ENCODE data around the gene PDE2A. TPM values are rescaled to one million over a fixed set of nuclear protein-coding genes. Genes with fewer than 3 reads are reported as not detected.

Gene PDE2A
- total RNA-seq, 1 donor from 2014 or later, result 0.82 TPM

- Histone ChIP-seq H3K9me3 (ENCODE audit: insufficient read depth, low read depth, low read length) (no peaks in the 10 kb centered on the region), H2AFZ (ENCODE audit: low read depth, low read length) (no peak overlapping the region), H3K4me2 (ENCODE audit: low read length) (no peak overlapping the region), H3K27me3 (ENCODE audit: insufficient read depth, low read length) (no peaks in the 10 kb centered on the region), H3K27ac (ENCODE audit: low read depth, low read length) (no peak overlapping the region), H4K20me1 (ENCODE audit: insufficient read depth, low read length) (peaks cover 51% of the 10 kb centered on the region), H3K79me2 (ENCODE audit: insufficient read depth, low read length) (no peaks in the 10 kb centered on the region), H3K36me3 (ENCODE audit: insufficient read depth, low read length) (peaks cover 10% of the 10 kb centered on the region), H3K4me3 (ENCODE audit: insufficient read depth, low read depth, low read length) (no peak overlapping the region), H3K9ac (ENCODE audit: low read length) (no peak overlapping the region), H3K4me1 (ENCODE audit: insufficient read depth, low read length) (peaks cover 11% of the 10 kb centered on the region)
- Mint-ChIP-seq H3K4me1 (ENCODE audit: low read depth, unreplicated experiment) (peaks cover 21% of the 10 kb centered on the region), H3K27me3 (ENCODE audit: low read depth, unreplicated experiment) (no peaks in the 10 kb centered on the region), H3K27ac (ENCODE audit: unreplicated experiment) (no peak overlapping the region), H3K36me3 (ENCODE audit: low read depth, unreplicated experiment) (peaks cover 42% of the 10 kb centered on the region), H3K4me3 (ENCODE audit: unreplicated experiment) (no peak overlapping the region), H3K9me3 (ENCODE audit: unreplicated experiment) (no peaks in the 10 kb centered on the region)
- FAIRE-seq (no peak), DNase-seq (ENCODE audit: low read depth) (no peak)
- TF ChIP-seq EZH2 (IDR thresholded peaks at IDR 0.05; ENCODE audit: insufficient read depth, low read length), result no peak
- no peak for TF ChIP-seq CTCF (IDR thresholded peaks at IDR 0.05; ENCODE audit: insufficient read depth, low read depth, low read length)
Observed at GRCh38 chr11:72704783-72705265, 30.6 kb upstream of the PDE2A start.

- H3K79me2 ChIP-seq (ENCODE audit: insufficient read depth, low read length), result no peaks in the 10 kb centered on the region
- H3K9me3 ChIP-seq (ENCODE audit: insufficient read depth, low read depth, low read length), result no peaks in the 10 kb centered on the region
- no peak for TF ChIP-seq EZH2 (IDR thresholded peaks at IDR 0.05; ENCODE audit: insufficient read depth, low read length)
- TF ChIP-seq CTCF (IDR thresholded peaks at IDR 0.05; ENCODE audit: insufficient read depth, low read depth, low read length), result no peak
- H4K20me1 ChIP-seq (ENCODE audit: insufficient read depth, low read length), result peaks cover 53% of the 10 kb centered on the region
- H3K27ac Mint-ChIP-seq (ENCODE audit: unreplicated experiment), result no peak overlapping the region
- DNase-seq (ENCODE audit: low read depth) (no peak), FAIRE-seq (no peak)
- no peak overlapping the region for H3K4me2 ChIP-seq (ENCODE audit: low read length)
- H3K27me3 Mint-ChIP-seq (ENCODE audit: low read depth, unreplicated experiment), result no peaks in the 10 kb centered on the region
- peaks cover 10% of the 10 kb centered on the region for H3K36me3 ChIP-seq (ENCODE audit: insufficient read depth, low read length)
- peaks cover 22% of the 10 kb centered on the region for H3K4me1 Mint-ChIP-seq (ENCODE audit: low read depth, unreplicated experiment)
- no peak overlapping the region for H3K4me3 ChIP-seq (ENCODE audit: insufficient read depth, low read depth, low read length)
- H2AFZ ChIP-seq (ENCODE audit: low read depth, low read length), result no peak overlapping the region
- H3K4me1 ChIP-seq (ENCODE audit: insufficient read depth, low read length), result peaks cover 11% of the 10 kb centered on the region
- no peaks in the 10 kb centered on the region for H3K9me3 Mint-ChIP-seq (ENCODE audit: unreplicated experiment)
- H3K9ac ChIP-seq (ENCODE audit: low read length), result no peak overlapping the region
- no peaks in the 10 kb centered on the region for H3K27me3 ChIP-seq (ENCODE audit: insufficient read depth, low read length)
- H3K27ac ChIP-seq (ENCODE audit: low read depth, low read length), result no peak overlapping the region
- no peak overlapping the region for H3K4me3 Mint-ChIP-seq (ENCODE audit: unreplicated experiment)
- H3K36me3 Mint-ChIP-seq (ENCODE audit: low read depth, unreplicated experiment), result peaks cover 41% of the 10 kb centered on the region
Observed at GRCh38 chr11:72704028-72704782, 30.0 kb upstream of the PDE2A start.

Data from astrocyte (in vitro differentiated cells and primary cell).